ENCODE measurements around the gene PRKCA.

DNA sequence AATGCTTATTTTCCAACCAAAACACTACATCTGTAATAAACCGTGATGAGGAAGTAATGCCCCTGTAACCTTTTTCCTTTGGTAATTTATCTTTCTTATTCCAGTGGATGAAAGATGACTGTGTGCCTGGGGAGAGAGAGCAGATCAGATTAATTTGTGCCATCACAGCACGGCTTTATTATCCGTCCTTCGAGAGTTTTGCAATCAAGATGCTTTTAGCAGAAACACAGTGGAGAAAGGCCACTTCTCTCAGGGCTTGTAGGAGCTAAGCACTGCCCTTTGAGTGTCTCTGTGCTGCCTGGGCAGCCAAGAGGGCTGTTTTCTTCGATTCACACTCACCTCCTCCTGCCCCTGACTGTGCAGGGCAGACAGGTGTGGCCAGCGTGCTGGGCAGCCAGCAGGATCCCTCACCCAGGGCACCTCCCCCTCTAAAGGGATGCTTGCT, 190.2 kb downstream of the PRKCA start:
- TF ChIP-seq, protein P1, sequence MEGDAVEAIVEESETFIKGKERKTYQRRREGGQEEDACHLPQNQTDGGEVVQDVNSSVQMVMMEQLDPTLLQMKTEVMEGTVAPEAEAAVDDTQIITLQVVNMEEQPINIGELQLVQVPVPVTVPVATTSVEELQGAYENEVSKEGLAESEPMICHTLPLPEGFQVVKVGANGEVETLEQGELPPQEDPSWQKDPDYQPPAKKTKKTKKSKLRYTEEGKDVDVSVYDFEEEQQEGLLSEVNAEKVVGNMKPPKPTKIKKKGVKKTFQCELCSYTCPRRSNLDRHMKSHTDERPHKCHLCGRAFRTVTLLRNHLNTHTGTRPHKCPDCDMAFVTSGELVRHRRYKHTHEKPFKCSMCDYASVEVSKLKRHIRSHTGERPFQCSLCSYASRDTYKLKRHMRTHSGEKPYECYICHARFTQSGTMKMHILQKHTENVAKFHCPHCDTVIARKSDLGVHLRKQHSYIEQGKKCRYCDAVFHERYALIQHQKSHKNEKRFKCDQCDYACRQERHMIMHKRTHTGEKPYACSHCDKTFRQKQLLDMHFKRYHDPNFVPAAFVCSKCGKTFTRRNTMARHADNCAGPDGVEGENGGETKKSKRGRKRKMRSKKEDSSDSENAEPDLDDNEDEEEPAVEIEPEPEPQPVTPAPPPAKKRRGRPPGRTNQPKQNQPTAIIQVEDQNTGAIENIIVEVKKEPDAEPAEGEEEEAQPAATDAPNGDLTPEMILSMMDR (IDR thresholded peaks at IDR 0.05; ENCODE audit: low read depth, low read length, poor library complexity, severe bottlenecking): no peak
- TF ChIP-seq EZH2phosphoT487 (IDR thresholded peaks at IDR 0.05; ENCODE audit: borderline replicate concordance, low read length): no peak

Measured in DOHH2 (cell line).